ENCODE results near the gene PEAR1.

Gene PEAR1

GRCh38 chr1:156942176-156942575 is 48.7 kb downstream of the PEAR1 start:
- POLR2A ChIA-PET: interaction anchor here (1.3 kb wide), 1 partner anchor 214 kb away, joined by 5 read pairs; the partner anchor contains the start of genes ISG20L2 and METTL25B
- DNase-seq (ENCODE audit: extremely low spot score): no peak

GRCh38 chr1:156942576-156942975 is 49.1 kb downstream of the PEAR1 start:
- DNase-seq (ENCODE audit: extremely low spot score): no peak
- POLR2A ChIA-PET: interaction anchor here (1.3 kb wide), 1 partner anchor 214 kb away, joined by 5 read pairs; the partner anchor contains the start of genes ISG20L2 and METTL25B
- CTCF ChIA-PET: no interaction called here
- TF ChIP-seq L3MBTL2 (conservative IDR thresholded peaks at IDR 0.05) (no peak), BHLHE40 (IDR thresholded peaks at IDR 0.05; ENCODE audit: borderline replicate concordance) (no peak), ELF4 (IDR thresholded peaks at IDR 0.05) (no peak), ZNF384 (IDR thresholded peaks at IDR 0.05) (no peak), LEF1 (IDR thresholded peaks at IDR 0.05; ENCODE audit: borderline replicate concordance) (no peak), TARDBP (IDR thresholded peaks at IDR 0.05) (no peak), CTBP1 (IDR thresholded peaks at IDR 0.05; ENCODE audit: borderline replicate concordance) (no peak), SP1 (IDR thresholded peaks at IDR 0.05) (no peak), ARNT (IDR thresholded peaks at IDR 0.05) (no peak)

More at GRCh38 chr1:156942176-156942575, 48.7 kb downstream of the PEAR1 start:
- CTCF ChIA-PET: interaction anchor here (1.8 kb wide), 1 partner anchor 14 kb away, joined by 13 read pairs; no protein-coding TSS in a partner anchor
- TF ChIP-seq FOXM1 (IDR thresholded peaks at IDR 0.05; ENCODE audit: borderline replicate concordance) (no peak), L3MBTL2 (conservative IDR thresholded peaks at IDR 0.05) (no peak), TARDBP (IDR thresholded peaks at IDR 0.05) (no peak), ZNF384 (IDR thresholded peaks at IDR 0.05) (no peak), HDGF (IDR thresholded peaks at IDR 0.05; ENCODE audit: borderline replicate concordance) (no peak), FOXK2 (IDR thresholded peaks at IDR 0.05) (no peak), SUZ12 (IDR thresholded peaks at IDR 0.05) (no peak), CTBP1 (IDR thresholded peaks at IDR 0.05; ENCODE audit: borderline replicate concordance) (no peak), BHLHE40 (IDR thresholded peaks at IDR 0.05; ENCODE audit: borderline replicate concordance) (no peak), FOXA1 (IDR thresholded peaks at IDR 0.05) (no peak), PKNOX1 (IDR thresholded peaks at IDR 0.05) (no peak)

- ChIA-PET POLR2A (no interaction called here), CTCF (no interaction called here)
- TF ChIP-seq SUZ12 (IDR thresholded peaks at IDR 0.05) (no peak), FOXK2 (IDR thresholded peaks at IDR 0.05) (no peak), L3MBTL2 (conservative IDR thresholded peaks at IDR 0.05) (no peak), SP1 (IDR thresholded peaks at IDR 0.05) (no peak), HDGF (IDR thresholded peaks at IDR 0.05; ENCODE audit: borderline replicate concordance) (no peak), NFRKB (IDR thresholded peaks at IDR 0.05) (no peak), ARNT (IDR thresholded peaks at IDR 0.05) (no peak), ZNF384 (IDR thresholded peaks at IDR 0.05) (no peak), TARDBP (IDR thresholded peaks at IDR 0.05) (no peak), LEF1 (IDR thresholded peaks at IDR 0.05; ENCODE audit: borderline replicate concordance) (no peak), FOXM1 (IDR thresholded peaks at IDR 0.05; ENCODE audit: borderline replicate concordance) (no peak), ELF4 (IDR thresholded peaks at IDR 0.05) (no peak), BHLHE40 (IDR thresholded peaks at IDR 0.05; ENCODE audit: borderline replicate concordance) (no peak), FOXA1 (IDR thresholded peaks at IDR 0.05) (no peak), PKNOX1 (IDR thresholded peaks at IDR 0.05) (no peak)
- no peak for DNase-seq (ENCODE audit: extremely low spot score)
Measured at GRCh38 chr1:156943756-156944155, 50.2 kb downstream of the PEAR1 start.

- POLR2A ChIA-PET: no interaction called here
- no peak for TF ChIP-seq ZNF384 (IDR thresholded peaks at IDR 0.05)
- no peak for TF ChIP-seq NFRKB (IDR thresholded peaks at IDR 0.05)
- no peak for TF ChIP-seq FOXA1 (IDR thresholded peaks at IDR 0.05)
- TF ChIP-seq ELF4 (IDR thresholded peaks at IDR 0.05): no peak
- TF ChIP-seq PKNOX1 (IDR thresholded peaks at IDR 0.05): no peak
- TF ChIP-seq SP1 (IDR thresholded peaks at IDR 0.05): no peak
- no peak for TF ChIP-seq CTBP1 (IDR thresholded peaks at IDR 0.05; ENCODE audit: borderline replicate concordance)
- TF ChIP-seq BHLHE40 (IDR thresholded peaks at IDR 0.05; ENCODE audit: borderline replicate concordance): no peak
- CTCF ChIA-PET: no interaction called here
- no peak for DNase-seq (ENCODE audit: extremely low spot score)
Measured at GRCh38 chr1:156944268-156944667, 50.8 kb downstream of the PEAR1 start.

GRCh38 chr1:156944848-156945247 is 51.3 kb downstream of the PEAR1 start:
- TF ChIP-seq NFRKB (IDR thresholded peaks at IDR 0.05) (no peak), HDGF (IDR thresholded peaks at IDR 0.05; ENCODE audit: borderline replicate concordance) (no peak), LEF1 (IDR thresholded peaks at IDR 0.05; ENCODE audit: borderline replicate concordance) (no peak), FOXK2 (IDR thresholded peaks at IDR 0.05) (no peak), TARDBP (IDR thresholded peaks at IDR 0.05) (no peak), L3MBTL2 (conservative IDR thresholded peaks at IDR 0.05) (no peak), SUZ12 (IDR thresholded peaks at IDR 0.05) (no peak), FOXM1 (IDR thresholded peaks at IDR 0.05; ENCODE audit: borderline replicate concordance) (no peak), ARNT (IDR thresholded peaks at IDR 0.05) (no peak)
- ChIA-PET POLR2A (no interaction called here), CTCF (no interaction called here)
- DNase-seq (ENCODE audit: extremely low spot score): no peak

GRCh38 chr1:156945881-156946661 is 52.6 kb downstream of the PEAR1 start:
- TF ChIP-seq CTBP1 (IDR thresholded peaks at IDR 0.05; ENCODE audit: borderline replicate concordance) (no peak), ZNF384 (IDR thresholded peaks at IDR 0.05) (no peak), HDGF (IDR thresholded peaks at IDR 0.05; ENCODE audit: borderline replicate concordance) (no peak), TARDBP (IDR thresholded peaks at IDR 0.05) (no peak), L3MBTL2 (conservative IDR thresholded peaks at IDR 0.05) (no peak), ARNT (IDR thresholded peaks at IDR 0.05) (no peak), SP1 (IDR thresholded peaks at IDR 0.05) (no peak)
- CTCF ChIA-PET: no interaction called here
- POLR2A ChIA-PET: no interaction called here
- no peak for DNase-seq (ENCODE audit: extremely low spot score)
